IMR-90 (cell line): ENCODE results near the gene TAF8. TPM values are rescaled to one million over a fixed set of nuclear protein-coding genes. Genes with fewer than 3 reads are reported as not detected.

Experiments used
- ATAC-seq: fragments of 200-7000 bp; cut with Tn5 transposase; 2 replicates; pipeline ENCODE4 v1.9.1; 2020; ENCODE audit warnings: low read depth, mild to moderate bottlenecking, moderate library complexity
- BruUV-seq: library from RNA; stranded (reverse); fragments of 400-500 nt; replicated peaks from 2 replicates; lab custom pipeline; 2021; lab: Mats Ljungman, UMichigan
- CTCF ChIA-PET: fragments of 300-600 bp; formaldehyde crosslinking; extraction: SDS; loops from one replicate; lab custom pipeline; 2021; ENCODE audit warnings: antibody characterized with exemption; lab: Yijun Ruan, JAX
- POLR2A ChIA-PET: fragments of 300-600 bp; sonication (Branson Sonifier 250); formaldehyde crosslinking; loops from one replicate; lab custom pipeline; 2022; ENCODE audit warnings: antibody characterized with exemption; ENCODE audit not compliant: unreplicated experiment; lab: Charles Lee
- DNase-seq: peaks from one replicate; pipeline ENCODE4 v3.0.0; 2013
- H2AFZ ChIP-seq: replicated peaks from 2 replicates; pipeline ENCODE3; 2013; ENCODE audit warnings: low read length, mild to moderate bottlenecking; ENCODE audit not compliant: poor library complexity
- H2AK5ac ChIP-seq: 2 replicates; pipeline ENCODE4 v1.6.1; 2013; ENCODE audit warnings: low read depth, low read length, inconsistent platforms
- H2AK9ac ChIP-seq: replicated peaks from 2 replicates; pipeline ENCODE3; 2013; ENCODE audit warnings: mild to moderate bottlenecking, low read depth, low read length, moderate library complexity; ENCODE audit not compliant: poor library complexity
- H2BK120ac ChIP-seq: 2 replicates; pipeline ENCODE4 v1.6.1; 2013; ENCODE audit warnings: low read depth, low read length, inconsistent platforms
- H2BK15ac ChIP-seq: 3 replicates; pipeline ENCODE4 v1.6.1; 2013; ENCODE audit warnings: low read depth, low read length, inconsistent platforms
- H2BK20ac ChIP-seq: 2 replicates; pipeline ENCODE4 v1.6.1; 2013; ENCODE audit warnings: low read depth, mild to moderate bottlenecking, inconsistent platforms, low read length, moderate library complexity
- H2BK5ac ChIP-seq: 2 replicates; pipeline ENCODE4 v1.6.1; 2013; ENCODE audit warnings: mild to moderate bottlenecking, low read depth, low read length, inconsistent platforms; ENCODE audit not compliant: poor library complexity, severe bottlenecking
- H3K14ac ChIP-seq: replicated peaks from 2 replicates; pipeline ENCODE4 v1.6.1; 2013; ENCODE audit warnings: low read depth, low read length, inconsistent platforms
- H3K18ac ChIP-seq: 2 replicates; pipeline ENCODE4 v1.6.1; 2013; ENCODE audit warnings: low read depth, low read length, control low read depth
- H3K23ac ChIP-seq: 2 replicates; pipeline ENCODE4 v1.6.1; 2013; ENCODE audit warnings: low read depth, low read length, inconsistent platforms
- H3K27ac ChIP-seq: 2 replicates; pipeline ENCODE4 v1.5.1; 2013; ENCODE audit warnings: mild to moderate bottlenecking, control low read depth, low read length; ENCODE audit not compliant: insufficient read depth
- H3K27me3 ChIP-seq: 2 replicates; pipeline ENCODE4 v1.6.1; 2013; ENCODE audit warnings: low read length; ENCODE audit not compliant: control insufficient read depth, insufficient read depth
- H3K36me3 ChIP-seq: 2 replicates; pipeline ENCODE4 v1.6.1; 2013; ENCODE audit warnings: low read length, mixed read lengths; ENCODE audit not compliant: control insufficient read depth, insufficient read depth
- H3K4ac ChIP-seq: 2 replicates; pipeline ENCODE4 v1.6.1; 2013; ENCODE audit warnings: low read depth, low read length, inconsistent platforms
- H3K4me1 ChIP-seq: 2 replicates; pipeline ENCODE4 v1.6.1; 2013; ENCODE audit warnings: low read length, mixed read lengths; ENCODE audit not compliant: control insufficient read depth, insufficient read depth
- H3K4me2 ChIP-seq: 2 replicates; pipeline ENCODE4 v1.6.1; 2013; ENCODE audit warnings: low read depth, mild to moderate bottlenecking, control low read depth, low read length, moderate library complexity
- H3K4me3 ChIP-seq: 2 replicates; pipeline ENCODE4 v1.5.1; 2013; ENCODE audit warnings: low read depth, mild to moderate bottlenecking, control low read depth, low read length, moderate library complexity; ENCODE audit not compliant: insufficient read depth
- H3K56ac ChIP-seq: 2 replicates; pipeline ENCODE4 v1.6.1; 2013; ENCODE audit warnings: low read length, inconsistent platforms; ENCODE audit not compliant: insufficient read depth; ENCODE audit errors: extremely low read depth
- H3K79me1 ChIP-seq, 2 experiments: 2 replicates each; pipeline ENCODE4 v1.6.1; 2013; ENCODE audit warnings: low read length in 2 of 2, inconsistent platforms in 1 of 2, low read depth in 1 of 2
- H3K9ac ChIP-seq: 2 replicates; pipeline ENCODE4 v1.6.1; 2013; ENCODE audit warnings: low read depth, low read length, control low read depth
- H3K9me1 ChIP-seq: 2 replicates; pipeline ENCODE4 v1.6.1; 2013; ENCODE audit warnings: low read length, inconsistent platforms; ENCODE audit not compliant: insufficient read depth
- H3K9me3 ChIP-seq: 2 replicates; pipeline ENCODE4 v1.6.1; 2013; ENCODE audit warnings: low read length; ENCODE audit not compliant: control insufficient read depth, insufficient read depth
- H4K20me1 ChIP-seq: 2 replicates; pipeline ENCODE4 v1.6.1; 2013; ENCODE audit warnings: low read length, inconsistent platforms; ENCODE audit not compliant: insufficient read depth
- H4K5ac ChIP-seq: 2 replicates; pipeline ENCODE4 v1.6.1; 2013; ENCODE audit warnings: mild to moderate bottlenecking, low read depth, low read length, control low read depth
- H4K8ac ChIP-seq, 2 experiments: 2 replicates each; pipeline ENCODE4 v1.6.1; 2013; ENCODE audit warnings: low read depth in 2 of 2, low read length in 2 of 2, control low read depth in 1 of 2, inconsistent platforms in 1 of 2
- H4K91ac ChIP-seq: 2 replicates; pipeline ENCODE4 v1.6.1; 2013; ENCODE audit warnings: low read depth, low read length, inconsistent platforms; ENCODE audit not compliant: insufficient read depth
- BHLHE40 ChIP-seq: fragments of 150-350 bp; IDR thresholded peaks from 2 replicates; pipeline ENCODE4 v1.6.1; 2016; ENCODE audit warnings: mild to moderate bottlenecking, low read depth, low read length
- CEBPB ChIP-seq: IDR thresholded peaks from 2 replicates; pipeline ENCODE4 v1.6.1; 2012; ENCODE audit warnings: low read depth, low read length, improper control_type of control experiment
- CHD1 ChIP-seq: IDR thresholded peaks from 2 replicates; pipeline ENCODE4 v1.6.1; 2012; ENCODE audit warnings: low read depth, low read length, improper control_type of control experiment
- CTCF ChIP-seq: conservative IDR thresholded peaks from 2 replicates; pipeline ENCODE4 v1.5.1; 2012; ENCODE audit warnings: mild to moderate bottlenecking, low read depth, low read length, improper control_type of control experiment
- ELK1 ChIP-seq: fragments of 150-350 bp; IDR thresholded peaks from 2 replicates; pipeline ENCODE4 v1.6.1; 2016; ENCODE audit warnings: low read depth, mild to moderate bottlenecking, low read length, moderate library complexity, borderline replicate concordance
- FOS ChIP-seq: fragments of 150-350 bp; IDR thresholded peaks from 2 replicates; pipeline ENCODE4 v1.6.1; 2016; ENCODE audit warnings: low read depth, low read length
- MAFK ChIP-seq: IDR thresholded peaks from 2 replicates; pipeline ENCODE4 v1.6.1; 2012; ENCODE audit warnings: low read depth, low read length, improper control_type of control experiment
- MAZ ChIP-seq: IDR thresholded peaks from 2 replicates; pipeline ENCODE4 v1.6.1; 2012; ENCODE audit warnings: low read depth, mild to moderate bottlenecking, low read length, improper control_type of control experiment, moderate library complexity, borderline replicate concordance
- MXI1 ChIP-seq: IDR thresholded peaks from 2 replicates; pipeline ENCODE4 v1.6.1; 2012; ENCODE audit warnings: low read depth, mild to moderate bottlenecking, low read length, moderate library complexity, borderline replicate concordance
- NFE2L2 ChIP-seq: fragments of 150-350 bp; IDR thresholded peaks from 2 replicates; pipeline ENCODE4 v1.6.1; 2016; ENCODE audit warnings: low read depth, mild to moderate bottlenecking, low read length
- POLR2A ChIP-seq: IDR thresholded peaks from 2 replicates; pipeline ENCODE4 v1.6.1; 2012; ENCODE audit warnings: mild to moderate bottlenecking, low read depth, low read length
- RAD21 ChIP-seq: IDR thresholded peaks from 2 replicates; pipeline ENCODE4 v1.6.1; 2012; ENCODE audit warnings: low read length, improper control_type of control experiment
- RCOR1 ChIP-seq: IDR thresholded peaks from 2 replicates; pipeline ENCODE4 v1.6.1; 2012; ENCODE audit warnings: mild to moderate bottlenecking, low read length, improper control_type of control experiment; ENCODE audit not compliant: insufficient replicate concordance
- RFX5 ChIP-seq: IDR thresholded peaks from 2 replicates; pipeline ENCODE4 v1.8.0; 2012; ENCODE audit warnings: low read depth, mild to moderate bottlenecking, low read length, moderate library complexity
- SMC3 ChIP-seq: fragments of 150-350 bp; IDR thresholded peaks from 2 replicates; pipeline ENCODE4 v1.6.1; 2016; ENCODE audit warnings: low read depth, mild to moderate bottlenecking, antibody characterized with exemption, low read length, moderate library complexity
- USF2 ChIP-seq: fragments of 150-350 bp; IDR thresholded peaks from 2 replicates; pipeline ENCODE4 v1.6.1; 2017; ENCODE audit warnings: mild to moderate bottlenecking, antibody characterized with exemption, low read length, low read depth
- WGBS, 2 experiments: methylation state at CpG; one replicate each; pipeline versions ENCODE4 v1.1.5 to v1.1.7; 2013; ENCODE audit warnings: missing lambda C conversion rate in 2 of 2; ENCODE audit not compliant: insufficient read length in 1 of 2; ENCODE audit errors: extremely low coverage in 2 of 2; 5-methylcytosine and 5-hydroxymethylcytosine counted together
- dilution Hi-C: fragments of 300-500 bp; cut with HindIII; formaldehyde crosslinking; loops from one replicate; pipeline ENCODE4 v1.14.3; 2018; ENCODE audit warnings: low sequenced_read_pairs; ENCODE audit not compliant: unreplicated experiment
- in situ Hi-C: fragments of 300-500 bp; cut with MboI; formaldehyde crosslinking; loops from 3 replicates; pipeline ENCODE4 v1.14.3; 2019; ENCODE audit warnings: low sequenced_read_pairs, inconsistent platforms, mixed read lengths
- intact Hi-C: fragments of 100-400 bp; cut with micrococcal nuclease; formaldehyde crosslinking; loops from 2 replicates; pipeline ENCODE4 v1.10.0; 2022
- polyA plus RNA-seq, 3 experiments: library from polyadenylated mRNA; depleted of rRNA; stranded (reverse); fragments of >200 nt; gene quantifications; 2 replicates each; pipeline ENCODE4 v1.2.3, GENCODE V29; 2012; ENCODE audit warnings: low replicate concordance in 1 of 3
- total RNA-seq: library from RNA; depleted of rRNA; stranded (reverse); fragments of >200 nt; gene quantifications from 2 replicates; pipeline ENCODE4 v1.2.3, GENCODE V29; 2012

Gene TAF8
- total and polyA plus RNA-seq, 2 of the 4 experiments (the other 2 are of a cell fraction): 14.3 to 22.8 TPM

- no peak overlapping the region for H3K18ac ChIP-seq
- H2BK15ac ChIP-seq: no peak overlapping the region
- H4K8ac ChIP-seq: peak overlapping the region; percentile 80 to 89
- H3K9me3 ChIP-seq: no peaks in the 10 kb centered on the region
- H3K23ac ChIP-seq: no peak overlapping the region
- 0 out of 2 replicates have a peak overlapping the region, but pooled peaks have one; percentile 5 for H4K91ac ChIP-seq
- H3K4ac ChIP-seq: peak overlapping the region; percentile 50; the same call in 1 of the 2 replicates
- intact Hi-C loops (loop anchor here (10.0 kb wide), 1 partner anchor 685 kb away; no protein-coding TSS in a partner anchor), dilution Hi-C loops (loop anchor here (10.0 kb wide), 1 partner anchor 125 kb away; the partner anchor contains the start of genes BYSL and MED20), in situ Hi-C loops (loop anchor here (5.0 kb wide), 1 partner anchor 268 kb away; the partner anchor contains the start of gene PRICKLE4)
- TF ChIP-seq CTCF: no peak
- TF ChIP-seq ELK1: no peak
- no peak for TF ChIP-seq RCOR1
- TF ChIP-seq RAD21: no peak
- TF ChIP-seq CHD1: no peak
- TF ChIP-seq SMC3: no peak
- no peak for TF ChIP-seq POLR2A
- no peak for TF ChIP-seq FOS
- no peak for TF ChIP-seq MAFK
- TF ChIP-seq CEBPB: no peak
- TF ChIP-seq MXI1: no peak
- TF ChIP-seq MAZ: no peak
- TF ChIP-seq NFE2L2: no peak
- TF ChIP-seq USF2: no peak
- no peak for TF ChIP-seq RFX5
- TF ChIP-seq BHLHE40: no peak
- H3K9me1 ChIP-seq: peaks cover 4% of the 10 kb centered on the region; the same call in 1 of the 2 replicates
- no peak overlapping the region for H3K9ac ChIP-seq
- H3K79me1 ChIP-seq: peaks cover 8 to 12% of the 10 kb centered on the region in 2 experiments
- H4K20me1 ChIP-seq: no peaks in the 10 kb centered on the region
- peak overlapping the region; percentile 8; the same call in 1 of the 2 replicates for H3K4me3 ChIP-seq
- peaks cover 19% of the 10 kb centered on the region for H3K4me1 ChIP-seq
- H3K4me2 ChIP-seq: peak overlapping the region; percentile 24
- H2BK20ac ChIP-seq: no peak overlapping the region
- peak overlapping the region; percentile 99 for H2AFZ ChIP-seq
- H4K5ac ChIP-seq: peak overlapping the region; percentile 54; the same call in 1 of the 2 replicates
- BruUV-seq: no TSS peak
- H3K14ac ChIP-seq: no peak overlapping the region
- ChIA-PET POLR2A (interaction anchor here (0.7 kb wide), 1 partner anchor 9 kb away, joined by 11 read pairs; no protein-coding TSS in a partner anchor), CTCF (interaction anchor here (1.4 kb wide), 1 partner anchor 262 kb away, joined by 3 read pairs; the partner anchor contains the start of gene TOMM6)
- H3K27me3 ChIP-seq: no peaks in the 10 kb centered on the region; the same call in 1 of the 2 replicates
- H2AK9ac ChIP-seq: no peak overlapping the region
- 0 out of 2 replicates have a peak, but pooled peaks cover 3% of the 10 kb centered on the region for H3K36me3 ChIP-seq
- DNase-seq: no peak
- no peak overlapping the region for H2BK120ac ChIP-seq
- no peak overlapping the region for H3K56ac ChIP-seq
- no peak overlapping the region for H2BK5ac ChIP-seq
- H3K27ac ChIP-seq: no peak overlapping the region
- no peak for ATAC-seq
- no CpG with 5 or more reads among the region's 20 CpGs for WGBS, 2 experiments
- H2AK5ac ChIP-seq: peak overlapping the region; percentile 71
Observed at GRCh38 chr6:42049948-42050296, 402 bp upstream of the TAF8 start.
